ENCODE measurements around the gene ZNF687.

DNA sequence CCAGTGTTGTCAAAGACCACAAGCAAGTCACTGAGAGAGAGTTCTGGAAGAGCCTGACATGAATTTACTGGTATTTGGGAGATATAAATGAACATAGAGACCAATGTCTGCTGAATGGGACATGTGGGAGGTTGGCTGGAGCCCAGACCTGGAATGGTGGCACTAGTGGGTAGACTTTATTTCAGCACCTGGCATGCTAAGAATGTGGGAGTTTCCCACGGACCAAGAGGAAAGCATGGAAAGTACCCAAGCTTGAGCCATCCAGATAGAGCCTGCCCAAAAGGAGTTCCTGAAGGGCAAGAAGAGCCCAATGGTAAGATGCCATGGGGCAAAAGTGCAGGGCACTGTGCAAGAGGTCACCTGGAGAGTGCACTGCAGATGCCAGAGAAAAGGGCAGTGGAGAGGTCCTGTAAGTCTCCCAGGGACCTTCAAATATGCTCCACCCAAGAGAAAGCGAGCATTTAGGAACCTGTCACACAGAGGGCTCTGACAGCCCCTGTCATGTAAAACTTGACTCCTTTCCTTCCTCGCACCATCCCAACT is 8.1 kb upstream of the ZNF687 start:
- TF ChIP-seq YY1 (IDR thresholded peaks at IDR 0.05; ENCODE audit: insufficient read depth, insufficient read length) (no peak), ZNF274 (IDR thresholded peaks at IDR 0.05; ENCODE audit: low read depth, low read length) (no peak), SUZ12 (IDR thresholded peaks at IDR 0.05; ENCODE audit: extremely low read depth, insufficient read depth, insufficient read length) (no peak)

Data from NT2/D1 (cell line).